Measurements from ENCODE around the gene GLS2.
A peak's percentile ranks its signal among the peaks of the same experiment; 100 is the strongest.
"Not testable (repeated sequence)": the region's sequence is repeated elsewhere in the genome, so short reads cannot be mapped to it uniquely, and the experiment has no call there.

GLS2 gene

DNA sequence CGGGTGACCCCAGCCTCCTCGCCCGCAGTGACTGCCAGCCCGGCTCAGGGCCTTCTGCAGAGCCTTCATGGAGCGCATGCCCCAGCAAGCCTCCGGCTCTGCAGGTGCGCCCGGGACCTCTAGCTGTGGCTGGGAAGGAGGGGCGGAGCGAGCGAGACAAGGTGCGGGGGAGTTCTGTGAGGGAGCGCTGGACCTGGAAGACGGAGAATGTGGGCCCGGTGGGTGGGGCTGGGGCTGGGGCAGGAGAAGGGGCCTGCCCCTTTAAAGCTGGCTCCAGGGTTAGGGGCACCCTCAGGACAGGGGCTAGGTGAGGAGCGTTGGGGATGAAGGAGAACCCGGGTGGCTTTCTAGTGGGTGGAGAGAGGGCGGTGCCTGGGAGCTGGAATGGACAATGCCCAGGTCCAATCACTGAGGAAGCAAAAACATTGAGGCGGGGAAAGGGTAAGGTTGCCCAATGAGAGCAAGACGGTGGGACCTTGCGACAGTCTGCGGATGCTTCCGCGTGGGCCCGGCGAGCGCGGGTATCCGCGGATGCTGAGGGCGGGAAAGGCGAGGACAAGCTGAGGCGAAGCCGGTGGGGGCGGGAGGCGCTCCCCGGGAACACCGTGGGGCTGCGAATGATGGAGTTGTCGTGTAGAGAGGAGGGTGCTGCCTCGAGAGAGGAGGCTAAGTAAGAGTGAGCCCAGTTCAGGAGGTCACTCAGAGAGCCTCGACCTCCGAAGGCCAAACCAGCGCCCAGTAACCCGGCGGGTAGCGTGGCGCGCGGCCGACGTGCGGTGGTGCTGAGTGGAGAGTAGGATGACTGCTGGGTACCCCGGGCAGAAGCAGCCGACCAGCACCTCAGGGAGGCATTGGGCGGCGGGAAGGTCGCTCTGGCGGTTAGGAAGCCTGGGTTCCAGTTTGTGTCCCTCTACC, at the start of gene GLS2:
GLS2 (minus strand) TSS at position 121 of the 915 bp plus-strand sequence; CDS start at position 78, 43 bp downstream.
- no peak for DNase-seq

DNA sequence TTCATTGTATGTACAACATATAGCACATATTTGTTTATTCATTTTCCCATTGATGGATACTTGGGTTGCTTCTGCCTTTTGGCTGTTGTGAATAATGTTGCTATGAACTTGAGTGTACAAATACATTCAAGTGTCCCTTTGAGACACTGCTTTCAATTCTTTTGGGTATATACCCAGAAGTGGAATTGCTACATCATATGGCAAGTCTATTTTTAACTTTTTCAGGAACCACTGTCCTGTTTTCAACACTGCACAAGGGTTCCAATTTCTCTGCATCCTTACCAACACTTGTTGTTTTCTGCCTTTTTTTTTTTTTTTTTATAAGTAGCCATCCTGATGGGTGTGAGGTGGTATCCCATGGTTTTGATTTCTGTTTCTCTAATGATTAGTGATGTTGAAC, 49.6 kb upstream of the GLS2 start:
- no peak for DNase-seq

DNA sequence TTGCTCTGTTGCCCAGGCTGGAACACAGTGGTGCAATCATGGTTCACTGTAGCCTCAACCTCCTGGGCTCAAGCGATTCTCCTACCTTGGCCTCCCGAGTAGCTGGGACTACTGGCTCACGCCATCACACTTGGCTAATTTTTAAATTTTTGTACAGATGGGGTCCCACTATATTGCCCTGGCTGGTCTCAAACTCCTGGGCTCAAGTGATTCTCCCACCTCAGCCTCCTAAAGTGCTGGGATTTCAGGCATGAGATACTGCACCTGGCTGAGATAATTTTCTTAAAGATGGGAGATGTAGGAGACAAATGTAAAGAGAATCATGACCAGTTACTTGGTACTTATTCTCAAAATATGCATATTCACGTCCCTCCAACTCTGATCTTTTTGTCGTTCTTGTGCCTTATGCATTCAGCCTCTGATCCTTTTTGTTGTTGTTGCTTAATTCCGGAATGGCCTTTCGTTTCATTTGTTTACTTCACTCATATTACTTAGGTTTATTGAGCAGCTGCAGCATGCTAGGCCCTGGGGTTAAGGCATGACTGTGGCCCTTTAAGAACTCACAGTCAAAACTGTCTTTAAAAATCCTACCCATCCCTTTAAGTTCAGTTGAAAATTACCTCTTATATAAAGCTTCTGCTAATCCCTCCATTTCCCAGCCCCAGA, 42.6 kb upstream of the GLS2 start:
- no peak for DNase-seq

DNA sequence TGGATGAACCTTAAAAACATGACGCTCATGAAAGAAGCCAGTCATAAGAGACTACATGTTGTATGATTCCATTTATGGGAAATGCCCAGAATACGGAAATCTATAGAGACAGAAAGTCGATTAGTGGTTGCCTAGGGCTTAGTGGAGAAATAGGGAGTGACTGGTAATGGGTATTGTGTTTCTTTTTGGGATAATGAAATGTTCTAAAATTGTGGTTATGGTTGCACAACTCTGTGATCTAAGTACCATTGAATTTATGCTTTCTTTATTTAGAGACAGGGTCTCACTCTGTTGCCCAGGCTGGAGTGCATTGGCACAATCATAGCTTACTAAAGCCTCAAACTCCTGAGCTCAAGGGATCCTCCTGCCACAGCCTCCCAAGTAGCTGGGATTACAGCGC, 41.7 kb upstream of the GLS2 start:
- no peak for DNase-seq

DNA sequence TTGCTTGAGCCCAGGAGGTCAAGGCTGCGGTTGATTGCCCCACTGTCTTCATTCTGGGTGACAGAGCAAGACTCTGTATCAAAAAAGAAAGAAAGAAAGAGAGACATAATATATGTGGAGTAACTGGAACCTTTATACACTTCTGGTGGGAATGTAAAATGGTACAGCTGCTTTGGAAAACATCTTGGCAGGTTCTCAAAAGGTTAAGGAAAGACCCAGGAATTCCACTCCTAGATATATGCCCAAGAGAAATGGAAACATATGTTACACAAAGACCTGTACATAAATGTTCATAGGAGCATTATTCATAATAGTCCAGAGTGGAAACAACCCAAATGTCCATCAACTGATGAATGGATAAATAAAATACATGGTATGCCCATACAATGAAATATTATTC, 40.9 kb upstream of the GLS2 start:
- DNase-seq = no peak

GRCh38 chr12:56522411-56523193, 34.6 kb upstream of the GLS2 start:
- DNase-seq = no peak

GRCh38 chr12:56521590-56522371, 33.8 kb upstream of the GLS2 start, which contains the start of gene RBMS2:
TSS of gene RBMS2 (plus strand) at chr12:56521820. CDS start at chr12:56522024, 204 bp downstream.
- peak; percentile 46 for DNase-seq

GRCh38 chr12:56521209-56521589, 33.2 kb upstream of the GLS2 start:
- DNase-seq = no peak

GRCh38 chr12:56520506-56520905, 32.5 kb upstream of the GLS2 start:
- DNase-seq = no peak

GRCh38 chr12:56520048-56520447, 32.1 kb upstream of the GLS2 start:
- DNase-seq = no peak

GRCh38 chr12:56518570-56518969, 30.6 kb upstream of the GLS2 start:
- no peak for DNase-seq

- no peak for DNase-seq
These were observed 29.9 kb upstream of the GLS2 start for GRCh38 chr12:56517854-56518253.

DNA sequence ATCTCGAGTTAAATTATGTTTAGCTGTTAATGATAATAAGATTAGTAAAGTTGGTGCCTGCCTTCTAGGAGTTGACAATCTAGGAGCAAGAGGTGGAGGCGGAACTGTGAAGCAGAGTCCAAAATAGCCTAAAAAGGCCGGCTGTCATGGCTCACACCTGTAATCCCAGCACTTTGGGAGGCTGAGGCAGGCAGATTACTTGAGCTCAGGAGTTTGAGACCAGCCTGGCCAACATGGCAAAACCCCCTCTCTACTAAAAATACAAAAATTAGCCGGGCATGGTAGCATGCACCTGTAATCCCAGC, 26.0 kb upstream of the GLS2 start:
- DNase-seq = not testable (repeated sequence)

DNA sequence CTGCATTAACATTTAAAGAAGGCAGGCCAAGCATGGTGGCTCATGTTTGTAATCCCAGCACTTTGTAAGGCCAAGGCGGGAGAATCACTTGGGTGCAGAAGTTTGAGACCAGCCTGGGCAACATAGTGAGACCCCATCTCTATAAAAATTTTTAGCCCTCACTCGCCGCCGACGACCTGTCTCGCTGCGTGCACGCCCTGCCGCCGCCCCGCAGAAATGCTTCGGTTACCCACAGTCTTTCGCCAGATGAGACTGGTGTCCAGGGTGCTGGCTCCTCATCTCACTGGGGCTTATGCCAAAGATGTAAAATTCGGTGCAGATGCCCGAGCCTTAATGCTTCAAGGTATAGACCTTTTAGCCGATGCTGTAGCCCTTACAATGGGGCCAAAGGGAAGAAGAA, 22.8 kb upstream of the GLS2 start:
- no peak for DNase-seq

GRCh38 chr12:56499879-56500278, 11.9 kb upstream of the GLS2 start:
- not testable (repeated sequence) for DNase-seq

DNA sequence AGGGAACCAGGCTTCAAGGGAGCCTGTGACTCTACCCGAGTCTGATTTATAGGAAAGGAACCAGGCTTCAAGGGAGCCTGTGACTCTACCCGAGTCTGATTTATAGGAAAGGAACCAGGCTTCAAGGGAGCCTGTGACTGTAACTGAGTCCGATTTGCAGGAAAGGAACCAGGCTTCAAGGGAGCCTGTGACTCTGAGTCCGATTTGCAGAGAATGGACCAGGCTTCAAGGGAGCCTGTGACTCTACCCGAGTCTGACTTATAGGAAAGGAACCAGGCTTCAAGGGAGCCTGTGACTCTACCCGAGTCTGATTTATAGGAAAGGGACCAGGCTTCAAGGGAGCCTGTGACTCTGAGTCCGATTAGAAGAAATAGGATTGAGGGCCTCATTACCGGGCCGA, 11.5 kb upstream of the GLS2 start:
- DNase-seq = not testable (repeated sequence)

GRCh38 chr12:56498126-56498902, 10.4 kb upstream of the GLS2 start:
- not testable (repeated sequence) for DNase-seq

DNA sequence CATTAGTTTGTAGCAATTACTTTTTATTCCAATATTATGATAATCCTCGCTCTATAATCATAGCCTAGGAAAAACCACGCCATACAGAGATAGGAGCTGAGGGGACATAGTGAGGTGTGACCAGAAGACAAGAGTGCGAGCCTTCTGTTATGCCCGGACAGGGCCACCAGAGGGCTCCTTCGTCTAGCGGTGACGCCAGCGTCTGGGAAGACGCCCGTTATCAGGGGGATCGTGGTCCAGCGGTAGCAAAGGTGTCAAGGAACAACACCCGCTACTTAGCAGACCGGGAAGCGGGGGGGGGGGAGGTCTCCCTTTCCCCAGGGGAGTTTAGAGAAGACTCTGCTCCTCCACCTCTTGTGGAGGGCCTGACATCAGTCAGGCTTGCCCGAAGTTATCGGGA, 8.7 kb upstream of the GLS2 start:
- not testable (repeated sequence) for DNase-seq

DNA sequence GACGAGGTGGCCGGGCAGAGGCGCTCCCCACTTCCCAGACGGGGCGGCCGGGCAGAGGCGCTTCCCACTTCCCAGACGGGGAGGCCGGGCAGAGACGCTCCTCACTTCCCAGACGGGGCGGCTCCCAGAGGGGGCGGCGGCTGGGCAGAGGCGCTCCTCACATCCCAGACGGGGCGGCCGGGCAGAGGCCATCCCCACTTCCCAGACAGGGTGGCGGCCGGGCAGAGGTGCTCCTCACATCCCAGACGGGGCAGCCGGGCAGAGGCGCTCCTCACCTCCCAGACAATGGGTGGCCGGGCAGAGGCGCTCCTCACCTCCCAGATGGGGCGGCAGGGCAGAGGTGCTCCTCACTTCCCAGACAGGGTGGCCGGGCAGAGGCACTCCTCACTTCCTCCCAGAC, 6.5 kb upstream of the GLS2 start:
- not testable (repeated sequence) for DNase-seq

DNA sequence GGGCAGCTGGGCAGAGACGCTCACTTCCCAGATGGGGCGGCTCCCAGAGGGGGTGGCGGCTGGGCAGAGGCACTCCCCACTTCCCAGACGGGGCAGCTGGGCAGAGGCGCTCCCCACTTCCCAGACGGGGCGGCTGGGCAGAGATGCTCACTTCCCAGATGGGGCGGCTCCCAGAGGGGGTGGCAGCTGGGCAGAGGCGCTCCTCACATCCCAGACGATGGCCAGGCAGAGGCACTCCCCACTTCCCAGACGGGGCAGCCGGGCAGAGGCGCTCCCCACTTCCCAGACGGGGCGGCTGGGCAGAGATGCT, 6.1 kb upstream of the GLS2 start:
- not testable (repeated sequence) for DNase-seq

DNA sequence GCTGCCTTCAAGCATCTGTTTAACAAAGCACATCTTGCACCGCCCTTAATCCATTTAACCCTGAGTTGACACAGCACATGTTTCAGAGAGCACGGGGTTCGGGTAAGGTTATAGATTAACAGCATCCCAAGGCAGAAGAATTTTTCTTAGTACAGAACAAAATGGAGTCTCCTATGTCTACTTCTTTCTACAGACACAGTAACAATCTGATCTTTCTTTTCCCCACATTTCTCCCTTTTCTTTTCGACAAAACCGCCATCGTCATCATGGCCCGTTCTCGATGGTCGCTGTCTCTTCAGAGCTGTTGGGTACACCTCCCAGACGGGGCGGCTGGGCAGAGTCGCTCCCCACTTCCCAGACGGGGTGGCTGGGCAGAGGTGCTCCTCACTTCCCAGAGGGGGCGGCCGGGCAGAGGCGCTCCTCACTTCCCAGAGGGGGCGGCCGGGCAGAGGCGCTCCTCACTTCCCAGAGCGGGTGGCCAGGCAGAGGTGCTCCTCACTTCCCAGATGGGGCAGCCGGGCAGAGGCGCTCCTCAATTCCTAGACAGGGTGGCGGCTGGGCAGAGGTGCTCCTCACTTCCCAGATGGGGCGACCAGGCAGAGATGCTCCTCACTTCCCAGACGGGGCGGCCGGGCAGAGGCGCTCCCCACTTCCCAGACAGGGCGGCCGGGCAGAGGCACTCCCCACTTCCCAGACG, 5.6 kb upstream of the GLS2 start:
- not testable (repeated sequence) for DNase-seq
